RWPE1 (cell line): Measurements from ENCODE around the gene CMYA5.

Experiments
- CTCF ChIA-PET: fragments of 350-600 bp; sonication (Branson Sonifier 250); formaldehyde crosslinking; extraction: SDS; loops from one replicate; lab custom pipeline; 2021; lab: Yijun Ruan, JAX
- POLR2A ChIA-PET: fragments of 400-600 bp; formaldehyde crosslinking; extraction: SDS; loops from one replicate; lab custom pipeline; 2020; ENCODE audit warnings: antibody characterized with exemption; ENCODE audit not compliant: low non-redundant PET; lab: Yijun Ruan, JAX
- DNase-seq: peaks from one replicate; pipeline ENCODE4 v3.0.0; 2012; ENCODE audit warnings: low spot score
- H3K27ac ChIP-seq: fragments of 450-650 bp; 2 replicates; pipeline ENCODE4 v1.5.1; 2017
- TF ChIP-seq, protein P1 (sequence below): fragments of 450-650 bp; conservative IDR thresholded peaks from 2 replicates; pipeline ENCODE4 v1.5.1; 2017; ENCODE audit warnings: low read depth, mild to moderate bottlenecking

CMYA5 gene

DNA sequence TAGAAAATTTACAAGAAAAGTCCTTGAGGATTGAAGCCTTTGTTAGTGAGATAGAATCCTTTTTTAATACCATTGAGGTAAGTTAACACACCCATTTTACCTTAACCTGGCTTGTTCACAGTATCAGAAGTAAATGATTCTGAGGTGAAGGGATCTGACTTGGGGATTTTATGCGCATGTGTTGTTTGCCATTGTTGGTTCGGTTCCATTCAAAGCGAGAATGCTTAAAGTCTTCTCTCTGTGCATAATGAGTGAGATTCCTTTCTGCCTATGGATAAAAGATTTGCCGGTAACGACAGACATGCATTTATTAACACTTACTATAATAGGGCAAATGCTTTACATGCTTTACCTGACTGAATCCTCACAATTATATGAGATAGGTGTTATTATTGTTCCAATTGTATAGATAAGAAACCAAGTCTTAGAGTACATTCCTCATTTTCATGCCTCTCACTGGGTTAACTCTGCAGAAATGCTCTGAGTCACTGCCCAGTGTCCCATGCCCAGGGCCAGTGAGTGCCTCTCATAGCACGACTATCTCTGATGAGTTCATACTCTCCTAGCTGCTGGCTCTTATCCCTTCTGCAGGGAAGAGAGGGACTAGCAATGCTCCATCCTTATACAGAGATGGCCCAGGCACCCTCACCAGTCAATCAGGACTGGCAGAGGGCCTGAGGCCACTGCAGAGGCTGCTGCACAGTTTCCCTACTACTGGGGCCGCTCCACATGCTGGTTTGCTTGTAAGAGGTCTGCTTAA, 54.4 kb downstream of the CMYA5 start:
- ChIA-PET CTCF (interaction anchor here (0.6 kb wide), 1 partner anchor 1734 kb away, joined by 6 read pairs; no protein-coding TSS in a partner anchor), POLR2A (no interaction called here)
- DNase-seq: no peak
- TF ChIP-seq, protein P1, sequence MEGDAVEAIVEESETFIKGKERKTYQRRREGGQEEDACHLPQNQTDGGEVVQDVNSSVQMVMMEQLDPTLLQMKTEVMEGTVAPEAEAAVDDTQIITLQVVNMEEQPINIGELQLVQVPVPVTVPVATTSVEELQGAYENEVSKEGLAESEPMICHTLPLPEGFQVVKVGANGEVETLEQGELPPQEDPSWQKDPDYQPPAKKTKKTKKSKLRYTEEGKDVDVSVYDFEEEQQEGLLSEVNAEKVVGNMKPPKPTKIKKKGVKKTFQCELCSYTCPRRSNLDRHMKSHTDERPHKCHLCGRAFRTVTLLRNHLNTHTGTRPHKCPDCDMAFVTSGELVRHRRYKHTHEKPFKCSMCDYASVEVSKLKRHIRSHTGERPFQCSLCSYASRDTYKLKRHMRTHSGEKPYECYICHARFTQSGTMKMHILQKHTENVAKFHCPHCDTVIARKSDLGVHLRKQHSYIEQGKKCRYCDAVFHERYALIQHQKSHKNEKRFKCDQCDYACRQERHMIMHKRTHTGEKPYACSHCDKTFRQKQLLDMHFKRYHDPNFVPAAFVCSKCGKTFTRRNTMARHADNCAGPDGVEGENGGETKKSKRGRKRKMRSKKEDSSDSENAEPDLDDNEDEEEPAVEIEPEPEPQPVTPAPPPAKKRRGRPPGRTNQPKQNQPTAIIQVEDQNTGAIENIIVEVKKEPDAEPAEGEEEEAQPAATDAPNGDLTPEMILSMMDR: no peak
- no peak overlapping the region for H3K27ac ChIP-seq

GRCh38 chr5:79745255-79745654, 55.6 kb downstream of the CMYA5 start:
- DNase-seq: no peak
- ChIA-PET CTCF (interaction anchor here (0.6 kb wide), 1 partner anchor 48 kb away, joined by 3 read pairs; no protein-coding TSS in a partner anchor), POLR2A (no interaction called here)
- TF ChIP-seq, protein P1: no peak
- no peak overlapping the region for H3K27ac ChIP-seq

DNA sequence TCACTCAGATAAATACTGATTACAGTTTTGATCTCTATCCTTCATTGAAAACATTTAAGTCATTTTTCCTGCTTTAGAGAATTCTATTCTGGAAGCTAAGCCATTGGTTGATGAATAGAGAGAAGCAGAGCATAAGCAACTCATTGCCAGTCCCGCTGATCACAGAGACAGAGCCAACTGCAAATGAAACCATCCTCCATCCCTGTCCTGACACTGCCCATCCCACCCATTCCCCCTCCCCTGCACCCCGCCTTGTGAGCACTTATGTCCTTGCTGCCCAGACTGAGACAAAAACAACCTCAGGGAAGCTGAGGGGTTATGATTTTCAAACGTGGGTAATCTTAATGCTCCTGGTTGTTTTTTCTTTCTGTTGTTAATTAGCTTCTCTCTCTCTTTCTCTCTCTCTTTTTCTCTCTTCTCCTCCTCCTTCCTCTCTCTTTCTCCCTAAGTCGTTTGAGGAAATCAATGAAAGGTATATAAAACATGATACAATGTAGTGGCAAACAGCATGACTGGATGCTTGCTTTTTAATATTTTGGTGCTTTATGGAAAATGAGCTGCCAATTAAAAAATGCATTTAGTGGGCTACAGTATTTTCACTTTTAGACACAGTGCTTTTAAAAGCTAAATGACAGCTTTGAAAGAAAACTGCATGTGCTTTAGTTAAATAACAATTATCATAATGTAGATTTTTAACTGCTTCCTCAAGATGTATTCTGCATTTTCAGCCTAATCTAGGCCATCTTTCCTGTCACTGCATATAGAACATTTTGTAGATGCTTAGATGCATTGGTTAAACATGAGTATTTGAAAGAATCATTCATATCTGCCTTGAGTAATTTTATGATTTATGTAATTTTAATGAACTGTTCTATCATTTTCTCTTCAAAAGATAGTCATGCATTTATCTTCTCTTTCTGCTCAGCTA, 57.3 kb downstream of the CMYA5 start:
- no peak for DNase-seq
- TF ChIP-seq, protein P1: no peak
- ChIA-PET CTCF (interaction anchor here (0.6 kb wide), 1 partner anchor 1213 kb away, joined by 6 read pairs; no protein-coding TSS in a partner anchor), POLR2A (no interaction called here)
- no peak overlapping the region for H3K27ac ChIP-seq

DNA sequence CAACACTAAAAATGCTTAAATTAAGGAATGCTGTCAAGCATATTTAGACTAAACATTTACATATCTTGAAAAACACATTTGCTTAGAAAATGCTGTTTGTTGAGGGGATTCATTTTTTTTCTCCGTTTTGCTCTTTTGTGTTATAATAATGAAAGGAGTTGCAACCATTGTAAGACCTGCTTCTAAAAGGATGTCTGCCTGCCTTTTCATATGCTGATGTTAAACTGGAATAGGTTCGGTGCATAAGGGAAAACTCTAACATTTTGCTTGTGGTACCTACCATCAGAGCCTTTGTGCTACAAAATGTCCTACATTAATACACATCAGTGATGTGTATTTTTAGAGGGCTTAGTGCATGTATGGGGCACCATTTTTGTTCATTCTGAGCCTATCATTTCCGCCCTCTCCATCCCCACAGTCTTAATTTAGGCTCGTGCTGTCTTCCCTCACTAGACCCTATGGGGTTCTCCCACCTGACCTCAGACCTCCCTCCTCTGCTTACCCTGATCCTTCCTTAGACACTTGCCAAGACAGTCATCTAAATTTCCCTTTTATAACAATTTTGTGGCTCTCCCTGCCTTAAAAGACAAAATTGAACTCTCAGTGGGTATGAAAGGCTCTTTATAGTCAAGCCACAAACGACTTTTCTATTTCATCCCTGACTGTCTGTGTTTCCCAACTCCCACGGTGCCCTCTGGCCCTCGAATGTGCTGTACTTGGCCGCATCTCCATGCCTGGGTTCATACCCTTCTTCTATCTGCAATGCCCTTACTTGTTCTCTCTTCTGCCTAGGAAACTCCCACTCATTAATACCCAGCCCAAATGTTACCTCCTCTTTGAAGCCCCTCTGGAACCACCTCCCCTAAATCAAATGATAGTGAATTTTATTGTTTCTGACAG, 61.2 kb downstream of the CMYA5 start:
- H3K27ac ChIP-seq: no peak overlapping the region
- ChIA-PET CTCF (no interaction called here), POLR2A (no interaction called here)
- DNase-seq: no peak
- TF ChIP-seq, protein P1: no peak

DNA sequence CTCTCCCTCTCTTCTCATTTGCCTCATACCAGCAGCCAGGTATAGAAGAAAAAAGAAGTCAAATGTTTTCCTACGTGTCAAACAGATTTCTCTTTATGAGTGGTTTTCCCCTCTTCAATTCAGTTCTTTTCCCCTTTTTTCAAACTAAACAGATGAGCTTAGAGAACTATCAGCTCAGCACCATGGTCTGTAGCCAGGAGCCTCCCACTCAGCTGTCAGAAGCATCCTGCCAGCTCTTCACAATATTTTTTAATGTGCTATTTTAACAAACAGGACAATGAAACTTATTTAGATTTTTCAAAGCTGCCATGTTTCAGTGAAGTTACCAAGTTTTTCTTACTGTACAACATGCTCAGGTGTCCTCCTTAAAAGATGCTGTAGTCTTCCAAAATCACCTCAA, 63.5 kb downstream of the CMYA5 start:
- ChIA-PET POLR2A (no interaction called here), CTCF (interaction anchor here (0.6 to 0.7 kb wide), 2 partner anchors 43 to 764 kb away, joined by 4 to 7 read pairs; no protein-coding TSS in a partner anchor)
- H3K27ac ChIP-seq: no peak overlapping the region
- TF ChIP-seq, protein P1: no peak
- DNase-seq: no peak
